Measurements from ENCODE around the gene MPDU1. TPM values are rescaled to one million over a fixed set of nuclear protein-coding genes. Genes with fewer than 3 reads are reported as not detected.

Gene MPDU1
- total and polyA plus RNA-seq, 2 of the 4 experiments (the other 2 are of a cell fraction) = 135 to 149 TPM

- TF ChIP-seq, protein P1, sequence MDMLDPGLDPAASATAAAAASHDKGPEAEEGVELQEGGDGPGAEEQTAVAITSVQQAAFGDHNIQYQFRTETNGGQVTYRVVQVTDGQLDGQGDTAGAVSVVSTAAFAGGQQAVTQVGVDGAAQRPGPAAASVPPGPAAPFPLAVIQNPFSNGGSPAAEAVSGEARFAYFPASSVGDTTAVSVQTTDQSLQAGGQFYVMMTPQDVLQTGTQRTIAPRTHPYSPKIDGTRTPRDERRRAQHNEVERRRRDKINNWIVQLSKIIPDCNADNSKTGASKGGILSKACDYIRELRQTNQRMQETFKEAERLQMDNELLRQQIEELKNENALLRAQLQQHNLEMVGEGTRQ (IDR thresholded peaks at IDR 0.05; ENCODE audit: low read depth, low read length) = no peak
These were observed 21.4 kb upstream of the MPDU1 start (continued) for GRCh38 chr17:7562208-7562605.

GRCh38 chr17:7563115-7563869, 20.4 kb upstream of the MPDU1 start:
- H3K36me3 ChIP-seq (ENCODE audit: control insufficient read depth, insufficient read depth, low read length) = peaks cover 29% of the 10 kb centered on the region
- DNase-seq (no peak), ATAC-seq (ENCODE audit: low read depth) (no peak)
- no peaks in the 10 kb centered on the region for H3K9me3 ChIP-seq (ENCODE audit: control insufficient read depth, insufficient read depth, low read length)
- no peak overlapping the region for H3K4me3 ChIP-seq (ENCODE audit: insufficient read depth, low read depth, low read length)
- no peak overlapping the region for H2BK15ac ChIP-seq (ENCODE audit: low read depth, low read length)
- no peak overlapping the region for H3K56ac ChIP-seq (ENCODE audit: extremely low read depth, insufficient read depth, low read length)
- no peak overlapping the region for H3K14ac ChIP-seq (replicated peaks; ENCODE audit: low read depth, low read length)
- no peaks in the 10 kb centered on the region for H3K9me1 ChIP-seq (ENCODE audit: insufficient read depth, low read length)
- H4K5ac ChIP-seq (ENCODE audit: low read depth, low read length) = no peak overlapping the region
- H3K23ac ChIP-seq (ENCODE audit: low read depth, low read length) = no peak overlapping the region
- in situ Hi-C loops (cut with MboI; ENCODE audit: low sequenced_read_pairs) (no loop called here), dilution Hi-C loops (cut with HindIII; ENCODE audit: low sequenced_read_pairs, unreplicated experiment) (no loop called here), intact Hi-C loops (cut with micrococcal nuclease) (loop anchor here (5.0 to 10.0 kb wide), 3 partner anchors 211 to 518 kb away; partner anchors contain the start of genes KCTD11, NEURL4 and SLC16A11)
- H2BK20ac ChIP-seq (ENCODE audit: low read depth, low read length) = no peak overlapping the region
- H3K27ac ChIP-seq (ENCODE audit: insufficient read depth, low read length) = no peak overlapping the region
- H3K79me1 ChIP-seq (ENCODE audit: low read depth in 1 of 2, low read length in 2 of 2) = peaks cover 25 to 39% of the 10 kb centered on the region in 2 experiments
- peaks cover 9% of the 10 kb centered on the region for H3K4me1 ChIP-seq (ENCODE audit: control insufficient read depth, insufficient read depth, low read length)
- ChIA-PET CTCF (no interaction called here), POLR2A (ENCODE audit: unreplicated experiment) (no interaction called here)
- TF ChIP-seq POLR2A (IDR thresholded peaks at IDR 0.05; ENCODE audit: low read depth, low read length) = no peak
- TF ChIP-seq MAZ (IDR thresholded peaks at IDR 0.05; ENCODE audit: borderline replicate concordance, low read depth, low read length) = no peak
- no peak for TF ChIP-seq FOS (IDR thresholded peaks at IDR 0.05; ENCODE audit: low read depth, low read length)
- no peak for TF ChIP-seq CHD1 (IDR thresholded peaks at IDR 0.05; ENCODE audit: low read depth, low read length)
- TF ChIP-seq RCOR1 (IDR thresholded peaks at IDR 0.05; ENCODE audit: insufficient replicate concordance, low read length) = no peak
- H3K18ac ChIP-seq (ENCODE audit: low read depth, low read length) = no peak overlapping the region
- 96% methylated on average over 12 of the region's 30 CpGs; no CpG with 5 or more reads in 1 of the 2 experiments for WGBS, 2 experiments (ENCODE audit: extremely low coverage in 2 of 2, insufficient read length in 1 of 2)
- no peak overlapping the region for H2AFZ ChIP-seq (replicated peaks; ENCODE audit: low read length, poor library complexity)
- H4K91ac ChIP-seq (ENCODE audit: insufficient read depth, low read depth, low read length) = no peak overlapping the region
- no peak overlapping the region for H2BK120ac ChIP-seq (ENCODE audit: low read depth, low read length)
- no peak overlapping the region for H4K8ac ChIP-seq (ENCODE audit: low read depth in 2 of 2, low read length in 2 of 2)
- no peak overlapping the region for H3K9ac ChIP-seq (ENCODE audit: low read depth, low read length)
- no TSS peak for BruUV-seq (replicated peaks)
- H2BK5ac ChIP-seq (ENCODE audit: low read depth, low read length, poor library complexity, severe bottlenecking) = no peak overlapping the region
- no peak overlapping the region; the same call in 1 of the 2 replicates for H3K4me2 ChIP-seq (ENCODE audit: low read depth, low read length)
- H2AK5ac ChIP-seq (ENCODE audit: low read depth, low read length) = no peak overlapping the region
- no peak overlapping the region for H3K4ac ChIP-seq (ENCODE audit: low read depth, low read length)
- H2AK9ac ChIP-seq (replicated peaks; ENCODE audit: low read depth, low read length, poor library complexity) = peak overlapping the region; percentile 71
- no peaks in the 10 kb centered on the region for H4K20me1 ChIP-seq (ENCODE audit: insufficient read depth, low read length)
- H3K27me3 ChIP-seq (ENCODE audit: control insufficient read depth, insufficient read depth, low read length) = no peaks in the 10 kb centered on the region

All from IMR-90 (cell line).